OCI-LY7 (cell line): Measurements from ENCODE around the gene CDK14. TPM values are rescaled to one million over a fixed set of nuclear protein-coding genes. Genes with fewer than 3 reads are reported as not detected.

ENCODE experiments used
- BruUV-seq: library from RNA; stranded (reverse); fragments of 400-500 nt; replicated peaks from 2 replicates; lab custom pipeline; 2021; lab: Mats Ljungman, UMichigan
- CTCF ChIA-PET: fragments of 300-600 bp; sonication (Branson Sonifier 250); formaldehyde crosslinking; loops from one replicate; lab custom pipeline; 2022; ENCODE audit warnings: antibody characterized with exemption; ENCODE audit not compliant: unreplicated experiment; lab: Charles Lee
- POLR2A ChIA-PET: fragments of 300-600 bp; sonication (Branson Sonifier 250); formaldehyde crosslinking; loops from one replicate; lab custom pipeline; 2022; ENCODE audit warnings: antibody characterized with exemption; lab: Charles Lee
- DNase-seq: peaks from one replicate; pipeline ENCODE4 v3.0.0-alpha.2; 2015; ENCODE audit warnings: low spot score
- H2AFZ ChIP-seq: fragments of 200-600 bp; sonication (generic), shearing (Covaris generic); 2 replicates; pipeline ENCODE4 v1.6.1; 2014; ENCODE audit warnings: mild to moderate bottlenecking, antibody characterized with exemption, low read length, moderate library complexity
- H3K27ac ChIP-seq: fragments of 200-600 bp; sonication (generic); 2 replicates; pipeline ENCODE4 v1.5.1; 2014; ENCODE audit warnings: mixed run types, low read depth, mild to moderate bottlenecking, moderate library complexity, low read length, inconsistent platforms; ENCODE audit not compliant: poor library complexity, severe bottlenecking
- H3K36me3 ChIP-seq: fragments of 200-600 bp; sonication (generic); 2 replicates; pipeline ENCODE4 v1.6.1; 2014; ENCODE audit warnings: mild to moderate bottlenecking, antibody characterized with exemption, low read length, moderate library complexity, mixed read lengths; ENCODE audit not compliant: insufficient read depth
- H3K4me1 ChIP-seq: fragments of 200-600 bp; sonication (generic); 2 replicates; pipeline ENCODE4 v1.5.1; 2014; ENCODE audit warnings: mild to moderate bottlenecking, low read length; ENCODE audit not compliant: insufficient read depth, poor library complexity, severe bottlenecking
- H3K4me2 ChIP-seq: fragments of 200-600 bp; sonication (generic); 2 replicates; pipeline ENCODE4 v1.6.1; 2014; ENCODE audit warnings: mild to moderate bottlenecking, low read length
- H3K4me3 ChIP-seq: fragments of 200-600 bp; sonication (generic); 2 replicates; pipeline ENCODE4 v1.5.1; 2014; ENCODE audit warnings: mild to moderate bottlenecking, low read depth, low read length; ENCODE audit not compliant: poor library complexity, severe bottlenecking
- H3K79me2 ChIP-seq: fragments of 200-600 bp; sonication (generic); 2 replicates; pipeline ENCODE4 v1.6.1; 2016; ENCODE audit warnings: low read depth, mild to moderate bottlenecking, low read length, moderate library complexity, mixed read lengths; ENCODE audit not compliant: insufficient read depth
- H3K9me2 ChIP-seq: fragments of 200-600 bp; sonication (generic); 2 replicates; pipeline ENCODE4 v1.6.1; 2016; ENCODE audit warnings: mild to moderate bottlenecking, low read length, mixed read lengths; ENCODE audit not compliant: insufficient read depth
- H3K9me3 ChIP-seq: fragments of 200-600 bp; sonication (generic); 2 replicates; pipeline ENCODE4 v1.6.1; 2014; ENCODE audit warnings: mild to moderate bottlenecking, mixed run types, low read length, mixed read lengths
- H4K20me1 ChIP-seq: fragments of 200-600 bp; sonication (generic); 2 replicates; pipeline ENCODE4 v1.6.1; 2014; ENCODE audit warnings: mild to moderate bottlenecking, antibody characterized with exemption, low read length, moderate library complexity, mixed read lengths; ENCODE audit not compliant: insufficient read depth
- EZH2phosphoT487 ChIP-seq: fragments of 200-600 bp; sonication (generic); IDR thresholded peaks from 2 replicates; pipeline ENCODE4 v1.6.1; 2018; ENCODE audit warnings: low read depth, borderline replicate concordance, mild to moderate bottlenecking, mixed run types, antibody characterized with exemption, low read length, moderate library complexity, mixed read lengths
- intact Hi-C: fragments of 100-400 bp; cut with micrococcal nuclease; formaldehyde crosslinking; loops from one replicate; pipeline ENCODE4 v1.10.0; 2022; ENCODE audit not compliant: unreplicated experiment
- total RNA-seq, 2 experiments: library from RNA; depleted of rRNA in 1 of 2; stranded (reverse); fragments of >200 nt in 1 of 2; shearing (Covaris generic) in 1 of 2; gene quantifications; 2 replicates each; pipeline ENCODE4 v1.2.3, GENCODE V29; 2014 to 2022
- TF ChIP-seq, protein P1 (sequence below): fragments of 200-600 bp; sonication (generic); conservative IDR thresholded peaks from 2 replicates; pipeline ENCODE4 v1.5.1; 2014; ENCODE audit warnings: mild to moderate bottlenecking, antibody characterized with exemption, low read length, moderate library complexity, mixed read lengths

The CDK14 gene
- total RNA-seq, 2 experiments from 2014 or later: 90.7 to 111 TPM

DNA sequence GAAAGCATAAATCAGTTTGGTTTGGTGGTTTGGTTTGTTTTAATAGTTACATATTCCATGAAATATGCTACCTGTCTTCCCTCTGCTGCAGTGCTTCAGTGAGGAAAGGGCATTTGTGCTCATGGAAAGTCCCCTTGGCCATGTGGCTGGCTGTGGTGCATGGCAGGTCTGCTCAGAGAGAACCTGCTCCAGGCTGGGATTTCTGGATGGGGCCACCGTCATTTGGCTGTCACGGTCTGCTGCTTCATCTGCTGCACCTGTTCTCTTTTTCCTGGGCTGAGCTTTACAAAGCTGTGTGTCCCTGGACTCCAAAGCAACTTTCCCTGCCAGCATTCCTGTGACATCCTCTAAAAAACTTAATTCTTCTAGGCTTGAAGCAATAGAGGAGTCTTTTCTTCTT lies 8.9 kb downstream of the CDK14 start:
- Histone ChIP-seq H2AFZ (no peak overlapping the region), H3K27ac (no peak overlapping the region), H3K4me2 (no peak overlapping the region), H3K4me1 (no peaks in the 10 kb centered on the region), H3K36me3 (no peaks in the 10 kb centered on the region), H3K9me3 (no peaks in the 10 kb centered on the region), H3K79me2 (no peaks in the 10 kb centered on the region), H3K4me3 (no peak overlapping the region), H4K20me1 (no peaks in the 10 kb centered on the region), H3K9me2 (no peaks in the 10 kb centered on the region)
- POLR2A ChIA-PET: no interaction called here
- TF ChIP-seq EZH2phosphoT487: no peak
- TF ChIP-seq, protein P1, sequence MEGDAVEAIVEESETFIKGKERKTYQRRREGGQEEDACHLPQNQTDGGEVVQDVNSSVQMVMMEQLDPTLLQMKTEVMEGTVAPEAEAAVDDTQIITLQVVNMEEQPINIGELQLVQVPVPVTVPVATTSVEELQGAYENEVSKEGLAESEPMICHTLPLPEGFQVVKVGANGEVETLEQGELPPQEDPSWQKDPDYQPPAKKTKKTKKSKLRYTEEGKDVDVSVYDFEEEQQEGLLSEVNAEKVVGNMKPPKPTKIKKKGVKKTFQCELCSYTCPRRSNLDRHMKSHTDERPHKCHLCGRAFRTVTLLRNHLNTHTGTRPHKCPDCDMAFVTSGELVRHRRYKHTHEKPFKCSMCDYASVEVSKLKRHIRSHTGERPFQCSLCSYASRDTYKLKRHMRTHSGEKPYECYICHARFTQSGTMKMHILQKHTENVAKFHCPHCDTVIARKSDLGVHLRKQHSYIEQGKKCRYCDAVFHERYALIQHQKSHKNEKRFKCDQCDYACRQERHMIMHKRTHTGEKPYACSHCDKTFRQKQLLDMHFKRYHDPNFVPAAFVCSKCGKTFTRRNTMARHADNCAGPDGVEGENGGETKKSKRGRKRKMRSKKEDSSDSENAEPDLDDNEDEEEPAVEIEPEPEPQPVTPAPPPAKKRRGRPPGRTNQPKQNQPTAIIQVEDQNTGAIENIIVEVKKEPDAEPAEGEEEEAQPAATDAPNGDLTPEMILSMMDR: no peak
- CTCF ChIA-PET: no interaction called here
- DNase-seq: no peak
- intact Hi-C loops: no loop called here
- no TSS peak for BruUV-seq

DNA sequence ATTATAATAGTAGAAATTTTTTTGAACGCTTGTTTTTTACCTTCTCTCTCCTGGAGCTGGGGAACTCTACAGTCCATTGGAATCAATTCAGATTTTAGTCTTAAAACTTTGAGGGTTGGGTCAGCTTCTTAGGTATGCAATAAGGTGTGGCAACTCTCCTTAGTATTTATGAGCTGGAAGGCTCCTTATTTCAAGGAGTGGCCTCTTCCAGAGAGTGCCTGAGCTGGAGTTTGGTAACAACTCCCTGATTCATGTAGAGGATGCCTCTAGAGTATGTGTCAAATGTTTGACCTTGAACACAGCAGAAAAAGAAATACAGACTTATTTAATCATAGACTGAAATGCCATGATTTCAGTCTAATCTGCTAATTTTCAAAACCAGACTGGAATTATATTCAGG lies 11.1 kb downstream of the CDK14 start:
- H3K27ac ChIP-seq: no peak overlapping the region
- intact Hi-C loops: no loop called here
- ChIA-PET POLR2A (no interaction called here), CTCF (no interaction called here)
- DNase-seq: no peak
- H3K4me2 ChIP-seq: no peak overlapping the region
- no peaks in the 10 kb centered on the region for H3K36me3 ChIP-seq
- no peaks in the 10 kb centered on the region for H3K9me2 ChIP-seq
- no peak overlapping the region for H3K4me3 ChIP-seq
- no peaks in the 10 kb centered on the region for H3K79me2 ChIP-seq
- H3K4me1 ChIP-seq: no peaks in the 10 kb centered on the region
- TF ChIP-seq, protein P1: no peak
- no peak for TF ChIP-seq EZH2phosphoT487
- no peaks in the 10 kb centered on the region for H3K9me3 ChIP-seq
- no TSS peak for BruUV-seq
- no peak overlapping the region for H2AFZ ChIP-seq
- H4K20me1 ChIP-seq: no peaks in the 10 kb centered on the region

DNA sequence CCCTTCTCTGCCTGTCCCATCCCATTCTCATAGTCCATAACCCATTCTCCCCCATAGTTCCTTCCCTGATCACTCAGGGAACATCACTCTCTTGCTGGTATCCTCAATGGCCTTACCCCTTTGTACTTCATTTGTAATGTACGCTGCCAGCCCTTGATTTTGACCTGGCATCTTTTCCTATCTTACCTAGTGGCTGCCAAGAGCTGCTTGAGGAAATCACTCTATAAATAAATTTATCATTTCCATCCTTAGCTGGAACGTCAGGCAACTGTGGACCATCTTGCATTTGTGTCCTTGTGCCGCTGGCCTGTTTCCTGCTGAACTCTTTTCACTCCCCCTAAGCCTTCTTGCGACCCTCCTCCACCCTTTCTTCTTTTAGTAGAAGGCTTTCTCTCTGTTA lies 14.0 kb downstream of the CDK14 start:
- no peaks in the 10 kb centered on the region for H3K9me2 ChIP-seq
- no peaks in the 10 kb centered on the region for H3K9me3 ChIP-seq
- DNase-seq: no peak
- ChIA-PET POLR2A (interaction anchor here (0.6 to 0.9 kb wide), 2 partner anchors 13 to 82 kb away, joined by 3 read pairs; no protein-coding TSS in a partner anchor), CTCF (no interaction called here)
- intact Hi-C loops: no loop called here
- BruUV-seq: no TSS peak
- H3K4me2 ChIP-seq: no peak overlapping the region
- TF ChIP-seq, protein P1: no peak
- TF ChIP-seq EZH2phosphoT487: no peak
- no peak overlapping the region for H2AFZ ChIP-seq
- H3K79me2 ChIP-seq: no peaks in the 10 kb centered on the region
- H3K4me1 ChIP-seq: no peaks in the 10 kb centered on the region
- H3K4me3 ChIP-seq: no peak overlapping the region
- no peak overlapping the region for H3K27ac ChIP-seq
- H4K20me1 ChIP-seq: no peaks in the 10 kb centered on the region
- H3K36me3 ChIP-seq: no peaks in the 10 kb centered on the region
